Keratinocyte (primary cell): ENCODE data around the gene MARCHF9. TPM values are rescaled to one million over a fixed set of nuclear protein-coding genes. Genes with fewer than 3 reads are reported as not detected.

Experiments
- DNase-seq: peaks from one replicate; pipeline ENCODE4 v3.0.0-alpha.2; 2011; ENCODE audit warnings: low read depth, missing footprints, low spot score
- FAIRE-seq: peaks from 2 replicates; lab custom pipeline; 2011; peaks lifted over from hg19 to GRCh38; lab: Jason Lieb, UNC
- H2AFZ ChIP-seq: 2 replicates; pipeline ENCODE4 v1.6.0; 2012; ENCODE audit warnings: low read length, control low read depth, inconsistent platforms; ENCODE audit not compliant: control insufficient read depth
- H3K27ac ChIP-seq: 2 replicates; pipeline ENCODE4 v1.5.1; 2011; ENCODE audit warnings: low read length; ENCODE audit not compliant: control insufficient read depth, insufficient read depth
- H3K27me3 ChIP-seq: 3 replicates; pipeline ENCODE4 v1.6.0; 2011; ENCODE audit warnings: low read length; ENCODE audit not compliant: control insufficient read depth, insufficient read depth; ENCODE audit errors: extremely low read depth
- H3K36me3 ChIP-seq, 2 experiments: 2 replicates in 1 of 2; 3 replicates in 1 of 2; pipeline ENCODE4 v1.5.1; 2011; ENCODE audit warnings: low read length in 2 of 2, mild to moderate bottlenecking in 1 of 2; ENCODE audit not compliant: control insufficient read depth in 2 of 2, insufficient read depth in 2 of 2; ENCODE audit errors: extremely low read depth in 1 of 2
- H3K4me1 ChIP-seq: 3 replicates; pipeline ENCODE4 v1.5.1; 2011; ENCODE audit warnings: low read length; ENCODE audit not compliant: control insufficient read depth, insufficient read depth; ENCODE audit errors: extremely low read depth
- H3K4me2 ChIP-seq: 3 replicates; pipeline ENCODE4 v1.6.0; 2011; ENCODE audit warnings: low read depth, low read length; ENCODE audit not compliant: control insufficient read depth, insufficient read depth; ENCODE audit errors: extremely low read depth
- H3K4me3 ChIP-seq, 3 experiments: fragments of 200-600 bp in 1 of 3; sonication (generic) in 1 of 3; 2 replicates in 2 of 3; 3 replicates in 1 of 3; pipeline ENCODE4 v1.5.1; 2011 to 2016; ENCODE audit warnings: low read length in 3 of 3, mild to moderate bottlenecking in 3 of 3, control low read depth in 2 of 3, inconsistent platforms in 1 of 3, low read depth in 1 of 3, mixed read lengths in 1 of 3, mixed run types in 1 of 3, moderate library complexity in 1 of 3; ENCODE audit not compliant: control insufficient read depth in 2 of 3, insufficient read depth in 2 of 3; ENCODE audit errors: extremely low read depth in 1 of 3
- H3K79me2 ChIP-seq: 2 replicates; pipeline ENCODE4 v1.6.0; 2012; ENCODE audit warnings: low read length; ENCODE audit not compliant: control insufficient read depth, insufficient read depth
- H3K9ac ChIP-seq: 3 replicates; pipeline ENCODE4 v1.6.0; 2011; ENCODE audit warnings: low read length; ENCODE audit not compliant: control insufficient read depth, insufficient read depth; ENCODE audit errors: extremely low read depth
- H3K9me1 ChIP-seq: 3 replicates; pipeline ENCODE4 v1.6.0; 2011; ENCODE audit warnings: low read length; ENCODE audit not compliant: control insufficient read depth, insufficient read depth; ENCODE audit errors: extremely low read depth
- H3K9me3 ChIP-seq: 2 replicates; pipeline ENCODE4 v1.5.1; 2012; ENCODE audit warnings: low read depth, low read length; ENCODE audit not compliant: control insufficient read depth
- H4K20me1 ChIP-seq: 3 replicates; pipeline ENCODE4 v1.6.0; 2011; ENCODE audit warnings: low read length; ENCODE audit not compliant: control insufficient read depth, insufficient read depth; ENCODE audit errors: extremely low read depth
- CTCF ChIP-seq, 3 experiments: IDR thresholded peaks in 1 of 3; conservative IDR thresholded peaks in 1 of 3; optimal IDR thresholded peaks in 1 of 3; 2 replicates in 2 of 3; 3 replicates in 1 of 3; pipeline versions ENCODE3 to v1.5.1; 2011; ENCODE audit warnings: low read length in 3 of 3, mild to moderate bottlenecking in 3 of 3, moderate library complexity in 2 of 3, control low read depth in 1 of 3, inconsistent platforms in 1 of 3; ENCODE audit not compliant: insufficient read depth in 2 of 3; ENCODE audit errors: extremely low read depth in 1 of 3
- EZH2 ChIP-seq: IDR thresholded peaks from one replicate; pipeline ENCODE4 v1.6.1; 2012; ENCODE audit warnings: inconsistent platforms, mild to moderate bottlenecking, low read length, moderate library complexity
- dilution Hi-C: fragments of 300-500 bp; cut with MboI; formaldehyde crosslinking; loops from one replicate; pipeline ENCODE4 v1.7.0; 2020; ENCODE audit warnings: low sequenced_read_pairs; ENCODE audit not compliant: extremely low pct_ligation_motif_present
- polyA plus RNA-seq, 5 experiments: library from polyadenylated mRNA; depleted of rRNA in 3 of 5; stranded (reverse) in 3 of 5; stranded (forward) in 1 of 5; unstranded in 1 of 5; fragments of >200 nt; gene quantifications; 1 replicate in 1 of 5; 2 replicates in 3 of 5; 3 replicates in 1 of 5; pipeline versions ENCODE4 v1.2.1 to v1.2.3, GENCODE V29; 2011 to 2012; ENCODE audit warnings: missing spikeins in 2 of 5, low read depth in 1 of 5, low replicate concordance in 1 of 5

Gene MARCHF9
- polyA plus RNA-seq, 1 donor (not counting 4 experiments of a cell fraction or from before 2014, with no cell fraction given) = 10.9 TPM

- DNase-seq (no peak), FAIRE-seq (no peak)
- Histone ChIP-seq H3K4me2 (no peak overlapping the region), H2AFZ (no peak overlapping the region), H3K9me3 (no peaks in the 10 kb centered on the region), H3K4me1 (peaks cover 15% of the 10 kb centered on the region), H3K9me1 (no peaks in the 10 kb centered on the region), H3K79me2 (no peaks in the 10 kb centered on the region), H4K20me1 (no peaks in the 10 kb centered on the region), H3K27me3 (peaks cover 46% of the 10 kb centered on the region), H3K36me3 (no peaks in the 10 kb centered on the region), H3K4me3 (no peak overlapping the region), H3K9ac (no peak overlapping the region), H3K27ac (no peak overlapping the region)
- TF ChIP-seq EZH2 (no peak), CTCF (optimal IDR thresholded peaks at IDR 0.05 in 1 of 3, IDR thresholded peaks at IDR 0.05 in 1 of 3, conservative IDR thresholded peaks at IDR 0.05 in 1 of 3; ENCODE audit: extremely low read depth in 1 of 3, insufficient read depth in 2 of 3, low read length in 3 of 3) (no peak)
- dilution Hi-C loops = loop anchor here (25.0 kb wide), 1 partner anchor 147 kb away; the partner anchor contains the start of gene PIP4K2C
Observed at GRCh38 chr12:57734591-57734990, 20.3 kb upstream of the MARCHF9 start.

GRCh38 chr12:57735198-57735855 lies 19.6 kb upstream of the MARCHF9 start:
- no peak overlapping the region for H3K4me3 ChIP-seq
- FAIRE-seq = no peak
- no peaks in the 10 kb centered on the region for H4K20me1 ChIP-seq
- peaks cover 54% of the 10 kb centered on the region for H3K27me3 ChIP-seq
- TF ChIP-seq EZH2 (no peak), CTCF (optimal IDR thresholded peaks at IDR 0.05 in 1 of 3, IDR thresholded peaks at IDR 0.05 in 1 of 3, conservative IDR thresholded peaks at IDR 0.05 in 1 of 3; ENCODE audit: extremely low read depth in 1 of 3, insufficient read depth in 2 of 3, low read length in 3 of 3) (no peak)
- H3K9ac ChIP-seq = no peak overlapping the region
- dilution Hi-C loops = loop anchor here (25.0 kb wide), 1 partner anchor 148 kb away; the partner anchor contains the start of gene PIP4K2C
- no peak overlapping the region for H3K27ac ChIP-seq
- no peak overlapping the region for H3K4me2 ChIP-seq
- H3K36me3 ChIP-seq = no peaks in the 10 kb centered on the region
- no peaks in the 10 kb centered on the region for H3K9me1 ChIP-seq
- H3K79me2 ChIP-seq = no peaks in the 10 kb centered on the region
- H2AFZ ChIP-seq = no peak overlapping the region
- H3K9me3 ChIP-seq = no peaks in the 10 kb centered on the region
- DNase-seq = no peak
- peaks cover 15% of the 10 kb centered on the region for H3K4me1 ChIP-seq
